ENCODE data around the gene MLH3.

DNA sequence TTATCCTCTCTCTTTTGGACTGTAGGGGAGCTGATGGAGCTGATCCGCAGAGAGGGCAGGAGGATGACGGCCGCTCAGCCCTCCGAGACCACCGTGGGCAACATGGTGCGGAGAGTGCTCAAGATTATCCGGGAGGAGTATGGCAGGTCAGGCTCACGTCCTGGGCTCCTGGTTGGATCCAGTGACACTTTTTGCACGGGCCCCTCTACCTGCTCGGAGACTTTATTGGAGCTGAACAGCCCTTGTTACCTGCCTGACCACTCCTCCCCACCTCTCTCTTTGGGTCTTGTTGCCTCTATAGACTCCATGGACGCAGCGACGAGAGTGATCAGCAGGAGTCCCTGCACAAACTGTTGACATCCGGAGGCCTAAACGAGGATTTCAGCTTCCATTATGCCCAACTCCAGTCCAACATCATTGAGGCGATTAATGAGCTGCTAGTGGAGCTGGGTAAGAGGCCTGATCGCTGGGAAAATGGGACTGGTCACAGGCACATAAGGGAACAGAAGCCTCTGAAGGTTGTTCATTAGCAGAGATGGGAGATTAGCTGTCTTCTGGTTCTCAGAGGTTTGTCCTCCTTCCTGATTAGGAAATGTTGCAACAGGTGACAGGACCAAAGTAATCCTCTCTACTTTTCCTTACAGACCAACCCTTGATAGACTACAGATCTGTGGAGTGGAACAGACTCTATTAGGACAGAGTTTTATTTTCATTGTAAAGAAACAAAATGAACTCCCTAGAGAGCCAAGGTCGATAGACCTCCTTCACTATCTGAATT, 47.8 kb downstream of the MLH3 start:
- TF ChIP-seq, protein P1, sequence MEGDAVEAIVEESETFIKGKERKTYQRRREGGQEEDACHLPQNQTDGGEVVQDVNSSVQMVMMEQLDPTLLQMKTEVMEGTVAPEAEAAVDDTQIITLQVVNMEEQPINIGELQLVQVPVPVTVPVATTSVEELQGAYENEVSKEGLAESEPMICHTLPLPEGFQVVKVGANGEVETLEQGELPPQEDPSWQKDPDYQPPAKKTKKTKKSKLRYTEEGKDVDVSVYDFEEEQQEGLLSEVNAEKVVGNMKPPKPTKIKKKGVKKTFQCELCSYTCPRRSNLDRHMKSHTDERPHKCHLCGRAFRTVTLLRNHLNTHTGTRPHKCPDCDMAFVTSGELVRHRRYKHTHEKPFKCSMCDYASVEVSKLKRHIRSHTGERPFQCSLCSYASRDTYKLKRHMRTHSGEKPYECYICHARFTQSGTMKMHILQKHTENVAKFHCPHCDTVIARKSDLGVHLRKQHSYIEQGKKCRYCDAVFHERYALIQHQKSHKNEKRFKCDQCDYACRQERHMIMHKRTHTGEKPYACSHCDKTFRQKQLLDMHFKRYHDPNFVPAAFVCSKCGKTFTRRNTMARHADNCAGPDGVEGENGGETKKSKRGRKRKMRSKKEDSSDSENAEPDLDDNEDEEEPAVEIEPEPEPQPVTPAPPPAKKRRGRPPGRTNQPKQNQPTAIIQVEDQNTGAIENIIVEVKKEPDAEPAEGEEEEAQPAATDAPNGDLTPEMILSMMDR (IDR thresholded peaks at IDR 0.05; ENCODE audit: extremely low read depth in 1 of 2, insufficient read depth in 1 of 2, low read depth in 1 of 2, low read length in 2 of 2), result no peak
- TF ChIP-seq POLR2A (IDR thresholded peaks at IDR 0.05; ENCODE audit: low read depth, low read length) (peak; percentile 60), FOS (IDR thresholded peaks at IDR 0.05; ENCODE audit: borderline replicate concordance, insufficient read depth, low read length) (no peak), POLR2AphosphoS5 (IDR thresholded peaks at IDR 0.05; ENCODE audit: insufficient read depth, low read depth, low read length) (no peak), EZH2 (IDR thresholded peaks at IDR 0.05; ENCODE audit: borderline replicate concordance, low read depth, low read length, severe bottlenecking) (no peak), JUN (IDR thresholded peaks at IDR 0.05; ENCODE audit: borderline replicate concordance, insufficient read depth, insufficient read length, low read depth) (no peak), MYC (IDR thresholded peaks at IDR 0.05; ENCODE audit: low read depth, low read length) (no peak), GATA2 (IDR thresholded peaks at IDR 0.05; ENCODE audit: insufficient read depth, insufficient read length, low read depth, low read length) (no peak)
- TF ChIP-seq, protein P2, sequence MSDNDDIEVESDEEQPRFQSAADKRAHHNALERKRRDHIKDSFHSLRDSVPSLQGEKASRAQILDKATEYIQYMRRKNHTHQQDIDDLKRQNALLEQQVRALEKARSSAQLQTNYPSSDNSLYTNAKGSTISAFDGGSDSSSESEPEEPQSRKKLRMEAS (IDR thresholded peaks at IDR 0.05; ENCODE audit: insufficient read depth, insufficient read length), result no peak

All from endothelial cell of umbilical vein (primary cell).